Measurements from ENCODE around the gene VTN. TPM values are rescaled to one million over a fixed set of nuclear protein-coding genes. Genes with fewer than 3 reads are reported as not detected.

Gene VTN
- total RNA-seq, 3 donors from 2014 or later (not counting 1 experiment from before 2014, with no cell fraction given) = not detected

DNA sequence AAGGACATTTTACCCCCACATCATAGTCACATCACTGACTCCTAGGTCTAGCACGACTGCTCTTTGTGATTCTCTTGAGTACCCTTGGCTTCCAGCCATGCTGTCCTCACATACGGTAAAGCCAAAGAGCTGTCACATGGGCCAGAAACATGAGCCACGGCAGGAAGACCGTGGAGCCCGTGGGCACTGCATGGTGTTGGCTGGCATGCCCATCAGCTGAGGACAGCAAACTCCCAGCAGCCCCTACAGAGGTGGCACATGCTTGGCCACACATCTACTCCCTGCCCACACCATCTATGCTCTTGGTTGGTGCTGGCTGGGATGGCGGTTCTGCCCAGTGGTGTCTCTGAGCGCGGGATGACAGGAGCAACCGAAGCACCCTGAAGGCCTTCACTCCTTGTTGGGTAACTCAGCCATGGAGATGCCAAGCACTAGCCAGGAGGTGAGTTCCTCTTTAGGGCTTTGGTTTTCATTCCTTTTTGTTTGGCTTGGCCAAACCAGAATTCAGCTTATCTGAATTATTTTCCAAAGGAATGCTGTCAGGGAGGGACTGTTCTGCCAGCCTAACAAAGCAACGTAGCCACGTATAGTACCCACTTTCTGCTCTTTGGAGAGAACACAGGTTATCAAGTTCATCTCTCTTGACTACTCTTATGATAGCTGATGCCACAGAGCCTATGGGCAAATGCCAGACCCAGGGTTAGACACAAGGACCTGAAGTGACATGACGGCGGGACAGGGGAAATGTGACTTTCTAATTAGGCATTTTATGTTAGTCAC, 24.5 kb downstream of the VTN start:
- no peaks in the 10 kb centered on the region for H3K9me3 Mint-ChIP-seq
- H3K36me3 Mint-ChIP-seq = no peaks in the 10 kb centered on the region
- no peaks in the 10 kb centered on the region for H3K4me1 ChIP-seq (ENCODE audit: control insufficient read depth, insufficient read depth, low read length)
- H3K9me3 ChIP-seq (ENCODE audit: control insufficient read depth, insufficient read depth, low read length) = no peaks in the 10 kb centered on the region
- no peaks in the 10 kb centered on the region for H3K27me3 ChIP-seq (ENCODE audit: control insufficient read depth, insufficient read depth, low read length)
- no peak overlapping the region for H3K27ac Mint-ChIP-seq
- H3K27me3 Mint-ChIP-seq (ENCODE audit: low read depth in 2 of 2) = no peaks in the 10 kb centered on the region
- intact Hi-C loops (cut with micrococcal nuclease) = no loop called here
- no peak for DNase-seq
- no peak for TF ChIP-seq CTCF (IDR thresholded peaks at IDR 0.05)
- H3K36me3 ChIP-seq (ENCODE audit: control insufficient read depth, insufficient read depth, low read length) = peaks cover 81% of the 10 kb centered on the region
- no peaks in the 10 kb centered on the region for H3K4me1 Mint-ChIP-seq
- H3K4me3 ChIP-seq (ENCODE audit: low read length) = no peak overlapping the region
- ATAC-seq = no peak
- 92% methylated on average over 13 of the region's 13 CpGs for WGBS (ENCODE audit: insufficient coverage)
- H3K27ac ChIP-seq (ENCODE audit: low read length) = no peak overlapping the region
- no peak overlapping the region for H3K4me3 Mint-ChIP-seq

DNA sequence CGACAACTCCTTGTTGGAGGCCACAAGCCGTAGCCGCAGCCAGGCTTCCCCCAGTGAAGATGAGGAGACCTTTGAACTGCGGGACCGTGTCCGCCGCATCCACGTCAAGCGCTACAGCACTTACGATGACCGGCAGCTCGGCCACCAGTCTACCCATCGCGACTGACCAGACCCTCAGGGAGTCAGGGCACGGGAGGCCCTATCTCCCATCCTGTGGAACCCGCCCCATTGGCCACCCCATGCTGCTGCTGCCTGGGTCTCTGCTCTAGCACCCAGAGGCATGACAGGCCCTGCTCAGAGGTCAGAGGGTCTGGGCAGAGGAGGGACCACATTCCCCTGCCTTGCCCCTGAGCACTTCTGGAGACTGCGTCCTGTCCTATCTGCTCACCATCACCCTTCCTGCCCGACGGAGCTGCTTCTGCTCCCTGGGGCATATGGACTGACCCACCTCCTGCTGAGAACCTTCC, 25.6 kb downstream of the VTN start:
- Histone ChIP-seq H3K36me3 (ENCODE audit: control insufficient read depth, insufficient read depth, low read length) (peaks cover 75% of the 10 kb centered on the region), H3K9me3 (ENCODE audit: control insufficient read depth, insufficient read depth, low read length) (no peaks in the 10 kb centered on the region), H3K27ac (ENCODE audit: low read length) (no peak overlapping the region), H3K4me1 (ENCODE audit: control insufficient read depth, insufficient read depth, low read length) (no peaks in the 10 kb centered on the region), H3K27me3 (ENCODE audit: control insufficient read depth, insufficient read depth, low read length) (no peaks in the 10 kb centered on the region), H3K4me3 (ENCODE audit: low read length) (no peak overlapping the region)
- intact Hi-C loops (cut with micrococcal nuclease) = no loop called here
- H3K9me3 Mint-ChIP-seq = no peaks in the 10 kb centered on the region
- no peak for ATAC-seq
- 97% methylated on average over 19 of the region's 19 CpGs for WGBS (ENCODE audit: insufficient coverage)
- no peak overlapping the region for H3K27ac Mint-ChIP-seq
- H3K36me3 Mint-ChIP-seq = no peaks in the 10 kb centered on the region
- H3K4me3 Mint-ChIP-seq = no peak overlapping the region
- DNase-seq = no peak
- TF ChIP-seq CTCF (IDR thresholded peaks at IDR 0.05) = no peak
- H3K27me3 Mint-ChIP-seq (ENCODE audit: low read depth in 2 of 2) = no peaks in the 10 kb centered on the region
- no peaks in the 10 kb centered on the region for H3K4me1 Mint-ChIP-seq

DNA sequence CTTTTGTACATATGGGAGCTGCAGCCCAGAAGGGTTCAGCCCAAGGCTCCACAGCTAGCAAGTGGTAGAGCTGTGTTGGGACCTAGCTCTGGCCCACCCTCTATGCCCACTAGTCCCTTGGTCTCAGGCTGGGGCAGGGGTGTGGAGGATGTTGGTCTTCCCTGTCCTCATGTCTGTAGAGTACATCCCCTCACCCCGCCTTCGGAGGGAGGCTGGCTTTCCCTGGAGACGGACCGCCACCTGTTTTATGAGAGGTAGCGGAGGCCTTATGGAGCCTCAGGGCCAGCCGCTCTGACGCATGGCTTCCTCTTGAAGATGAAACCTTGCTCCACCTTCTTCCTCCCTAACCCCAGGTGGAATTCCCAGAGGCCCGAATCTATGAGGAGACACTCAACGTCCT, 26.1 kb downstream of the VTN start:
- 97% methylated on average over 9 of the region's 9 CpGs for WGBS (ENCODE audit: insufficient coverage)
- intact Hi-C loops (cut with micrococcal nuclease) = no loop called here
- DNase-seq = no peak
- H3K4me1 ChIP-seq (ENCODE audit: control insufficient read depth, insufficient read depth, low read length) = no peaks in the 10 kb centered on the region
- H3K36me3 Mint-ChIP-seq = no peaks in the 10 kb centered on the region
- H3K27ac Mint-ChIP-seq = no peak overlapping the region
- peaks cover 75% of the 10 kb centered on the region for H3K36me3 ChIP-seq (ENCODE audit: control insufficient read depth, insufficient read depth, low read length)
- no peak for ATAC-seq
- no peaks in the 10 kb centered on the region for H3K27me3 ChIP-seq (ENCODE audit: control insufficient read depth, insufficient read depth, low read length)
- no peak overlapping the region for H3K4me3 ChIP-seq (ENCODE audit: low read length)
- no peak overlapping the region for H3K27ac ChIP-seq (ENCODE audit: low read length)
- H3K4me1 Mint-ChIP-seq = no peaks in the 10 kb centered on the region
- H3K27me3 Mint-ChIP-seq (ENCODE audit: low read depth in 2 of 2) = no peaks in the 10 kb centered on the region
- no peak overlapping the region for H3K4me3 Mint-ChIP-seq
- no peaks in the 10 kb centered on the region for H3K9me3 ChIP-seq (ENCODE audit: control insufficient read depth, insufficient read depth, low read length)
- H3K9me3 Mint-ChIP-seq = no peaks in the 10 kb centered on the region
- no peak for TF ChIP-seq CTCF (IDR thresholded peaks at IDR 0.05)

DNA sequence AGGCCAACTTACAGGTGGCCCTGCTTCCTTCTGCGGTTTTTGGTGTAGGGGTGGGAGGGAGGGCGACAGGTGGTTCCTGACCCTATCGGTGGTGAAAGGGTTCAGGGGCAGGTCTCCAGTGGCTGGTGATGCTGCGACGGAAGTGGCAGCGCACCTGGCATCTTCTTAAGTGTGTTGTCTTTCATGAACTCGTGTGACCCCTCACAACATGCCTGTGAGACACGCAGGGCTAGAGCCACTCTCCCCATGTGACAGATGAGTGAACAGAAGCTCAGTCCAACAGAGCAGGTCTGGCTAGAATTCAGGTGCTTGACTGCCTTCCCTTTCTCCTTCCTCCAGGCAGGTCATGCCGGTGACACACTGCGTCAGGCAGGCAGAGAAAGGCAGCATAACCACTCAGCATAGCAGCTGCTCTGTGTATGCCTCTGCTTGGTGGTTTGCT, 26.6 kb downstream of the VTN start:
- intact Hi-C loops (cut with micrococcal nuclease) = no loop called here
- no peaks in the 10 kb centered on the region for H3K9me3 ChIP-seq (ENCODE audit: control insufficient read depth, insufficient read depth, low read length)
- Mint-ChIP-seq H3K4me1 (peaks cover 0 to 2% of the 10 kb centered on the region in 2 donors), H3K9me3 (no peaks in the 10 kb centered on the region), H3K36me3 (no peaks in the 10 kb centered on the region), H3K27me3 (ENCODE audit: low read depth in 2 of 2) (no peaks in the 10 kb centered on the region), H3K4me3 (no peak overlapping the region), H3K27ac (no peak overlapping the region)
- no peaks in the 10 kb centered on the region for H3K27me3 ChIP-seq (ENCODE audit: control insufficient read depth, insufficient read depth, low read length)
- no peaks in the 10 kb centered on the region for H3K4me1 ChIP-seq (ENCODE audit: control insufficient read depth, insufficient read depth, low read length)
- ATAC-seq (no peak), DNase-seq (no peak)
- H3K36me3 ChIP-seq (ENCODE audit: control insufficient read depth, insufficient read depth, low read length) = peaks cover 70% of the 10 kb centered on the region
- H3K27ac ChIP-seq (ENCODE audit: low read length) = no peak overlapping the region
- H3K4me3 ChIP-seq (ENCODE audit: low read length) = no peak overlapping the region
- WGBS (ENCODE audit: insufficient coverage) = 78% methylated on average over 10 of the region's 10 CpGs
- TF ChIP-seq CTCF (IDR thresholded peaks at IDR 0.05) = no peak

Measured in natural killer cell (primary cell).